Measurements from ENCODE around the gene PEX7.
"Not testable (repeated sequence)": the region's sequence is repeated elsewhere in the genome, so short reads cannot be mapped to it uniquely, and the experiment has no call there.

PEX7 gene

GRCh38 chr6:136784271-136784664, 38.1 kb upstream of the PEX7 start:
- no peak overlapping the region for H3K4me3 ChIP-seq (ENCODE audit: control insufficient read depth, low read depth, low read length)
- DNase-seq (ENCODE audit: low read depth), result no peak
- no peak for TF ChIP-seq CTCF (conservative IDR thresholded peaks at IDR 0.05; ENCODE audit: control insufficient read depth, insufficient read depth, low read depth, low read length)

DNA sequence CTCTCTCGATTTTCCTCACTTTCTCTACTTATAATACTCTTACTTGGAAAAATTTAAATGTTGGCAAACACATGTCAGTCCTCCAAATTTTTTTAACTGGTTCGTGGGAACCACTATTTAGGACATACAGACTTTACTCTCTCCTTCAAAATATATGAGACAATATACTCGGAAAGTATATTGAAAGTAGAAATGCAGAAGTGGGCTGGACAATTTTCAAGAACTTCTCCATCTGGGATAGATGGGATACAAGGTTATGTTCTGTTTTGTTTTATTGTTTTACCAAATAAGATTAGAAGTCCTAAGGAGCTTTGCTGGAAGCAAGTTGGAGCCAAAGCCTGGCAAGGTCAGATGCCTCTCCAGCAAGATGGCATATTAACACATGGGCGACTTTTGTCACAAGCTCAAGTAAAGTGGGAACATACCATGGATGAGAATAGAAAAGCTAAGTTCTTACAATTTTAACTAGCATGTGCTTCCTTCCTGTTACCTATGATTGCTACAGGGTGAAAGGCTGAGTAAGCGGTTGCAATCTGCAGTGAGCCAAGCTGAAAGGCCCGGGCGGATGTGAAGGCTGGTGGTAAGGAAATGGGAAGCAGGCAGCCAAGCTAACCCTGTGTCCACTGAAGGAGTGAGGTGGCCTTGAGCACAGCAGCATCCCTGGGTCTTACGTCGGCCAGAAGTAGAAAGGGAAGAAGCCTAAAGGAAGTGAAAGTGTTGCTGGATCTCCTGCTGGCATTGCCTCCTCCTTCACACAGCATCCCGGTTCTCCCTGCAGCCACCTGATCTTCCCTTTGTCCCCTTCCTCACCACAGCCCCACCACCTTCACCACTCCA, 37.3 kb upstream of the PEX7 start:
- no peak for TF ChIP-seq CTCF (conservative IDR thresholded peaks at IDR 0.05; ENCODE audit: control insufficient read depth, insufficient read depth, low read depth, low read length)
- no peak for DNase-seq (ENCODE audit: low read depth)
- no peak overlapping the region for H3K4me3 ChIP-seq (ENCODE audit: control insufficient read depth, low read depth, low read length)

DNA sequence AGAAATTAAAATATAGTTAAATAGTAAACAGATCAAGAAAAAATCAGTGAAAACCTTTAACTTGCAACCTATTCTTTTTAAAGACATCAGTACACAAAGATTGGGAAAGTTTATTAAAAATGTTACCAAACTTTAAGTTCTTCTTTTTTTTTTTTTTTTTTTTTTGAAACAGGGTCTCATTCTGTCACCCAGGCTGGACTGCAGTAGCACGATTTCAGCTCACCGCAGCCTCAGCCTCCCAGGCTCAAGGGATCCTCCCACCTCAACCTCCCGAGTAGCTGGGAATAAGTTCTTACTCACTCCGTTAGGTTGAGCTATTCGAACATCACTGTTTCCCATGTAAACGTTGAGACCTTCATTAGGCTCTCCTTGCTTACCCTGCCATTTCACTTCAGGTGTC, 35.7 kb upstream of the PEX7 start:
- H3K4me3 ChIP-seq (ENCODE audit: control insufficient read depth, low read depth, low read length), result no peak overlapping the region
- TF ChIP-seq CTCF (conservative IDR thresholded peaks at IDR 0.05; ENCODE audit: control insufficient read depth, insufficient read depth, low read depth, low read length), result no peak

DNA sequence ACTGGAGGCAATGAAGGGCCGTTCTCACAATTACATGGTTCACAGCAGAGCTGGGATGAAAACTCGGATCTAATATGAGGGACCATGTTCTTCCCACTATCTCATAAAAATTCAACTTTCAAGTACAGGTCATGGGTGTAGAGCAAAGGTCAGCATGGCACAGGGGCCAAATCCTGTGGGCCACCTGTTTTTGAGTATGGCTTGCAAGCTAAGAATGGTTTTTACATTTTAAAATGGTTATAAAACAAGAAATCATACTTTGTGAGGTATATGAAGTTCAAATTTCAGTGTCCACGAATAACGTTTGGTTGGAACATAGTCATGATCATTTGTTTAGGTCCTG, 34.7 kb upstream of the PEX7 start:
- TF ChIP-seq CTCF (conservative IDR thresholded peaks at IDR 0.05; ENCODE audit: control insufficient read depth, insufficient read depth, low read depth, low read length), result no peak
- no peak overlapping the region for H3K4me3 ChIP-seq (ENCODE audit: control insufficient read depth, low read depth, low read length)
- no peak for DNase-seq (ENCODE audit: low read depth)

More for the DNA sequence above, 35.7 kb upstream of the PEX7 start:
- DNase-seq (ENCODE audit: low read depth), result no peak

- peak overlapping the region; percentile 15 for H3K4me3 ChIP-seq (ENCODE audit: control insufficient read depth, low read depth, low read length)
- peak; percentile 90 for DNase-seq (ENCODE audit: low read depth)
- TF ChIP-seq CTCF (conservative IDR thresholded peaks at IDR 0.05; ENCODE audit: control insufficient read depth, insufficient read depth, low read depth, low read length), result no peak
These were observed 34.1 kb upstream of the PEX7 start for GRCh38 chr6:136788069-136788902.

- not testable (repeated sequence) for DNase-seq (ENCODE audit: low read depth); H3K4me3 ChIP-seq (ENCODE audit: control insufficient read depth, low read depth, low read length)
These were observed 33.0 kb upstream of the PEX7 start for GRCh38 chr6:136789440-136789839.
